Measurements from ENCODE around the gene NFYC. TPM values are rescaled to one million over a fixed set of nuclear protein-coding genes. Genes with fewer than 3 reads are reported as not detected.

Gene NFYC
- total and polyA plus RNA-seq, 8 donors = 54.6 to 98.1 (median 86.0) TPM

DNA sequence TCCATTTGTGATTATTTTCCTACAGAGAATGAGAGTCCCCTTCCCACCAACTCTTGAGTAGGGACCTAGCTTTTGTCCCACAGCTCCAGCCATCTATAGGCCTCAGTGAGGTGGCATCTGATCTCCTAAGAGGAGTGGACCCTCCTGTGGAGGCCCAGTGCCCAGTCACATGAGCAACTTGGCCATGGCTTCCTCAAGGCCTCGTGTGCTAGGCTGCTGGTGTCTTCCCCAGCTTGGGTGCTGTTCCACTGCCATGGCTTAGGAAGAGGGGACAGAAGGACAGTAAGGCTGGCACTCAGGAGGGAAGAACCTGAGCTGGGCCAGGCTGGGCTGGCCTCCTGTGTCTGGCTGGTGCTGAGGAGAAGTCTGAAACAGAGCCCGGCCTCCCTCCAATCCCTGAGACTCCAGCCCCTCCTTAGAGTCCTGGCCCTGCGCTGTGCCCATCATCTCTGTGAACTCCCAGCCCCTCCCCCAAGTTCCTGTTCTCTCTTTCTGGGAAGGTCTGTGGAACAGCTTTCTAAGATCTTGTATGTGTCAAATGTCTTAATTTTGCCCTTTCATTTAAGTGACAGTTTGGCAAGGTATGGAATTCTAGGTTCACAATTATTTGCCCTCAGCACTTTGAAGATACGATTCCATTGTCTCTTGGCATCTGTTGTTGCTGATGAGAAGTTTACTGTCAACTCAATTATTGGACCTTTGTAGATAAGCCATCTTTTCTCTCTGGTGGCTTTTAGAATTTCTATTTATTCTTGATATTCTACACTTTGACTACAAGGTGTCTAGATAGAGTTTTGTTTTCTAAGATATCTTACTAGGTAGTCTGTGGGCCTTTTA is 85.0 kb downstream of the NFYC start:
- Histone ChIP-seq H3K9me3 (no peaks in the 10 kb centered on the region), H3K27me3 (peaks cover 0 to 3% of the 10 kb centered on the region in 2 donors), H3K36me3 (peaks cover 0 to 25% of the 10 kb centered on the region in 2 donors), H3K4me3 (no peak overlapping the region), H3K4me1 (no peaks in the 10 kb centered on the region), H3K27ac (no peak overlapping the region)
- ATAC-seq = no peak
- intact Hi-C loops (cut with DNase I) = no loop called here
- DNase-seq = peak in 1 of 4 donors; percentile 10
- no peak for TF ChIP-seq CTCF (IDR thresholded peaks at IDR 0.05)

DNA sequence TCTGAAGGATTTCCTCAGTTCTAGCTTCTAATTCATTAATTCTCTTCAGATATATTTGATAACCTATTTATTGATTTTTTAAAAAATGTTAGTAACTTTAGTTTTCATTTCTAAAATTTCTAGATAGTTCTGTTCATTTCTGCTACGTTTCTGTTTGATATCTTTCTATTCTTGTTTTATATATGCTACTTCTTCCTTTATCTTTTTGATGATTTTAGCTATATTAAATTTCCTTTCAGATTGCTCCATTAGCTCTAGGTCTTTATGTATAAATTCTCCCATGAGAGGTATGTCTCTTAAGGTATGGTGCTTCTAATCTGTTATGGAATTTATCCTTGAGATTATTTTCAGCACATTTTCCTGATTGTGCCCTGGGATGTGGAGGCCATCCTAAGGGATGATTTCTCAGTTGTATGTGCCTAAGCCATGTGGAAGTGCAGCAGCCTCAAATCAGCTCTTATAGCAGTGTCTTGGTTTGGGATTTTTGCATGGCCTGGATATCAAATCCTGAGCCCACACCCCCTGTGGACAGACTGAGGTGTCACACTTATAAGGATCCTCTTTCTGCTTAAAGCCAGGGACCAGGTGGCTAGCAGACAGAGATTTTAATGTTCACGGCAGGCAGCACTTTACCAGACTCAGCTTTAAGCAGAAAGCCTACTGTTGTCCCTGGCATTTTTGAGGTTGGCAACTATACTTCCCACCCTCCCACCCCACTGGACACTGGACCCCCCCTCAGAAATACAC is 85.9 kb downstream of the NFYC start:
- H3K27ac ChIP-seq = no peak overlapping the region
- ATAC-seq (no peak), DNase-seq (no peak)
- H3K36me3 ChIP-seq = peaks cover 0 to 16% of the 10 kb centered on the region in 2 donors
- no peak overlapping the region for H3K4me3 ChIP-seq
- H3K27me3 ChIP-seq = peaks cover 0 to 12% of the 10 kb centered on the region in 2 donors
- TF ChIP-seq CTCF (IDR thresholded peaks at IDR 0.05) = no peak
- no peaks in the 10 kb centered on the region for H3K9me3 ChIP-seq
- intact Hi-C loops (cut with DNase I) = no loop called here
- no peaks in the 10 kb centered on the region for H3K4me1 ChIP-seq

GRCh38 chr1:40780678-40781607 is 89.4 kb downstream of the NFYC start:
- DNase-seq (peak in 1 of 4 donors; percentile 12), ATAC-seq (no peak)
- Histone ChIP-seq H3K4me3 (no peak overlapping the region), H3K36me3 (peaks cover 0 to 6% of the 10 kb centered on the region in 2 donors), H3K9me3 (no peaks in the 10 kb centered on the region), H3K27me3 (peaks cover 0 to 40% of the 10 kb centered on the region in 2 donors), H3K4me1 (peaks cover 7 to 12% of the 10 kb centered on the region in 2 donors), H3K27ac (no peak overlapping the region)
- no peak for TF ChIP-seq CTCF (IDR thresholded peaks at IDR 0.05)
- intact Hi-C loops (cut with DNase I) = no loop called here

DNA sequence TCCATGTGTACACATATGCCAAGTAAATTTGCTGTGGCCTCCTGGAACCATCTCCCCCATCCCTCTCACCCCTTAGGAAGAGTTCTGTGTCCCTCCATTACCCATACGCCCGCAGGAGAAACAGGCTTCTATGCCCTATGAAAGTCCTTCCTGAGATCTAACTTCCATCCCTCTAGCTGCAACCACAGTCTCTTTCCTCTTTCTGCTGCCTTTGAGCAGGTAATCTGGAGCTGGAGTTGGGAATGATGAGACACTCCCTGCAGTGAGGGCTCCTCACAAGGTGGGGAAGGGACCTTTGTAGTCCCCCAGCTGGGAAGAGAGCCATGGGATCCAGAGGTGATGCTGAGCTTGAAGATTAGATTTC is 90.1 kb downstream of the NFYC start:
- ATAC-seq = no peak
- DNase-seq = no peak
- intact Hi-C loops (cut with DNase I) = no loop called here
- Histone ChIP-seq H3K4me1 (peaks cover 7 to 12% of the 10 kb centered on the region in 2 donors), H3K27ac (no peak overlapping the region), H3K4me3 (no peak overlapping the region), H3K27me3 (peaks cover 0 to 40% of the 10 kb centered on the region in 2 donors), H3K36me3 (no peaks in the 10 kb centered on the region), H3K9me3 (no peaks in the 10 kb centered on the region)
- no peak for TF ChIP-seq CTCF (IDR thresholded peaks at IDR 0.05)
